Measurements from ENCODE around the gene L2HGDH. TPM values are rescaled to one million over a fixed set of nuclear protein-coding genes. Genes with fewer than 3 reads are reported as not detected.
A peak's percentile ranks its signal among the peaks of the same experiment; 100 is the strongest.

Gene L2HGDH
- total and polyA plus RNA-seq, 10 of the 15 experiments (the other 5 are each of a cell fraction or from before 2014, with no cell fraction given), result 2.6 to 18.3 (median 13.5) TPM

GRCh38 chr14:50312734-50313054 lies 665 bp upstream of the L2HGDH start (continued):
- TF ChIP-seq PKNOX1 (IDR thresholded peaks at IDR 0.05), result peak; percentile 88

DNA sequence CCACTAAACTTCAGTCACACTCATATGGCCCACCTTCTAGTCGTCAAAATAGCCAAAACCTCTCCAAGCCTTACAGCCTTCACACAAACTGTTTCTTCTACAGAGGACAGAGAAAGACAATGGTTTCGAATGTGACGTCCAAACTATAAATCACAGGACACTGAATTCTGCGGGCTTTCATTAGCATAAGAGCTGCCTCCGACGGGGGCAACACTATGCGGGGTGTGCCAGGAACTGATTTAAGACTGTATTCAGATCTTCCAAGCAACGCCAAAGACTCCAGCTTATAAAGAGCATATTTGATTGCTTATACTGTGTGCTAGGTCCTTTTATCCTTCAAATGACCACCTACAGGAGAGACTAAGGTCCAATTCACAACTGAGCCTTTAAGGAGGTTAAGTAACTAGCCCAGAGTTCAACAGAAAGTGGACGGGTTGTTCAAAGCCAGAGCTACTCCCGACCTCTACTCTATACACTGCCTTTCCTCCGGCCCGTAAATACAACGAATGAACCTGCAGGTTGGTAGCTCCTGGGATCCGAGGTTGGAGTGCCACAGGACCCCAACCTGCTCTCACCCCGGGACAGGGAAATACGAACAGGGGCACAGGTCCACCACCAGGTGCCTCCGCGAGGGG lies 575 bp downstream of the L2HGDH start:
- WGBS (ENCODE audit: insufficient coverage, insufficient replicate concordance, low lambda C conversion rate, missing lambda C conversion rate), result under 1% methylated on average over 18 of the region's 18 CpGs
- Histone ChIP-seq H3K9me3 (replicated peaks; ENCODE audit: control insufficient read depth, insufficient read depth, low read length) (peaks cover 6% of the 10 kb centered on the region; the same call in 1 of the 3 replicates), H3K27ac (ENCODE audit: control insufficient read depth, insufficient read depth) (peak overlapping the region; percentile 59), H3K9ac (ENCODE audit: control insufficient read depth, insufficient read depth, low read length) (peak overlapping the region; percentile 86), H3K4me1 (ENCODE audit: control insufficient read depth, insufficient read depth, low read length) (peaks cover 4% of the 10 kb centered on the region; the same call in 1 of the 2 replicates), H4K20me1 (ENCODE audit: control insufficient read depth, insufficient read depth) (no peaks in the 10 kb centered on the region), H3K79me2 (ENCODE audit: control insufficient read depth, insufficient read depth, low read length) (peaks cover 32% of the 10 kb centered on the region), H3K4me2 (ENCODE audit: control insufficient read depth, insufficient read depth) (peak overlapping the region; percentile 95), H3K4me3 (peak overlapping the region; percentile 97), H2AFZ (ENCODE audit: control insufficient read depth, low read depth, low read length) (peak overlapping the region; percentile 93), H3K36me3 (ENCODE audit: control insufficient read depth in 2 of 2, insufficient read depth in 2 of 2, low read length in 1 of 2) (no peaks in the 10 kb centered on the region), H3K27me3 (replicated peaks in 1 of 2; ENCODE audit: control insufficient read depth in 2 of 2, insufficient read depth in 2 of 2, low read length in 1 of 2) (no peaks in the 10 kb centered on the region)
- SMC1A ChIA-PET (ENCODE audit: uncharacterized antibody, unreplicated experiment), result interaction anchor here (0.6 to 3.4 kb wide), 7 partner anchors 10 to 449 kb away, joined by 3 to 19 read pairs (median 3); no protein-coding TSS in a partner anchor
- RAD21 ChIA-PET (ENCODE audit: unreplicated experiment), result interaction anchor here (0.7 to 1.1 kb wide), 4 partner anchors 52 to 549 kb away, joined by 4 to 5 read pairs (median 4); no protein-coding TSS in a partner anchor
- in situ Hi-C loops (cut with MboI), result no loop called here
- CTCF ChIA-PET, result interaction anchor here (0.6 to 3.2 kb wide), 10 partner anchors 10 to 549 kb away, joined by 3 to 39 read pairs (median 4); no protein-coding TSS in a partner anchor
- ATAC-seq (peak; percentile 1), DNase-seq (ENCODE audit: low read depth, low spot score) (no peak), FAIRE-seq (no peak)
- intact Hi-C loops (cut with micrococcal nuclease; ENCODE audit: unreplicated experiment), result loop anchor here (5.0 to 10.0 kb wide), 2 partner anchors 449 to 513 kb away; no protein-coding TSS in a partner anchor
- BruUV-seq (replicated peaks), result TSS peak; percentile 85
- POLR2A ChIA-PET, result interaction anchor here (0.6 to 1.9 kb wide), 11 partner anchors 9 to 464 kb away, joined by 3 to 6 read pairs (median 4); partner anchors contain the start of gene NEMF
- TF ChIP-seq TBL1XR1 (IDR thresholded peaks at IDR 0.05; ENCODE audit: low read depth, low read length) (no peak), CTCF (IDR thresholded peaks at IDR 0.05 in 2 of 3, conservative IDR thresholded peaks at IDR 0.05 in 1 of 3; ENCODE audit: control insufficient read depth in 2 of 3, extremely low read depth in 1 of 3, insufficient read depth in 1 of 3, low read depth in 3 of 3, low read length in 3 of 3) (peak in 2 of 3 experiments; percentile 55 to 59; a peak in 3 of 6 replicates), RAD21 (IDR thresholded peaks at IDR 0.05; ENCODE audit: insufficient read depth, low read depth, low read length) (0 out of 2 replicates have a peak, but pooled peaks have one; percentile 12), CBFB (IDR thresholded peaks at IDR 0.05; ENCODE audit: low read depth) (no peak), CEBPB (IDR thresholded peaks at IDR 0.05; ENCODE audit: borderline replicate concordance in 1 of 2, low read depth in 2 of 2, low read length in 2 of 2) (no peak), ZNF592 (IDR thresholded peaks at IDR 0.05) (no peak), BRCA1 (IDR thresholded peaks at IDR 0.05; ENCODE audit: low read depth, low read length) (no peak), ATF7 (IDR thresholded peaks at IDR 0.05; ENCODE audit: low read depth) (no peak)
- TF ChIP-seq, protein P1, sequence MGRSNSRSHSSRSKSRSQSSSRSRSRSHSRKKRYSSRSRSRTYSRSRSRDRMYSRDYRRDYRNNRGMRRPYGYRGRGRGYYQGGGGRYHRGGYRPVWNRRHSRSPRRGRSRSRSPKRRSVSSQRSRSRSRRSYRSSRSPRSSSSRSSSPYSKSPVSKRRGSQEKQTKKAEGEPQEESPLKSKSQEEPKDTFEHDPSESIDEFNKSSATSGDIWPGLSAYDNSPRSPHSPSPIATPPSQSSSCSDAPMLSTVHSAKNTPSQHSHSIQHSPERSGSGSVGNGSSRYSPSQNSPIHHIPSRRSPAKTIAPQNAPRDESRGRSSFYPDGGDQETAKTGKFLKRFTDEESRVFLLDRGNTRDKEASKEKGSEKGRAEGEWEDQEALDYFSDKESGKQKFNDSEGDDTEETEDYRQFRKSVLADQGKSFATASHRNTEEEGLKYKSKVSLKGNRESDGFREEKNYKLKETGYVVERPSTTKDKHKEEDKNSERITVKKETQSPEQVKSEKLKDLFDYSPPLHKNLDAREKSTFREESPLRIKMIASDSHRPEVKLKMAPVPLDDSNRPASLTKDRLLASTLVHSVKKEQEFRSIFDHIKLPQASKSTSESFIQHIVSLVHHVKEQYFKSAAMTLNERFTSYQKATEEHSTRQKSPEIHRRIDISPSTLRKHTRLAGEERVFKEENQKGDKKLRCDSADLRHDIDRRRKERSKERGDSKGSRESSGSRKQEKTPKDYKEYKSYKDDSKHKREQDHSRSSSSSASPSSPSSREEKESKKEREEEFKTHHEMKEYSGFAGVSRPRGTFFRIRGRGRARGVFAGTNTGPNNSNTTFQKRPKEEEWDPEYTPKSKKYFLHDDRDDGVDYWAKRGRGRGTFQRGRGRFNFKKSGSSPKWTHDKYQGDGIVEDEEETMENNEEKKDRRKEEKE (IDR thresholded peaks at IDR 0.05), result no peak
